ENCODE data around the gene HEATR5A.

Gene HEATR5A

DNA sequence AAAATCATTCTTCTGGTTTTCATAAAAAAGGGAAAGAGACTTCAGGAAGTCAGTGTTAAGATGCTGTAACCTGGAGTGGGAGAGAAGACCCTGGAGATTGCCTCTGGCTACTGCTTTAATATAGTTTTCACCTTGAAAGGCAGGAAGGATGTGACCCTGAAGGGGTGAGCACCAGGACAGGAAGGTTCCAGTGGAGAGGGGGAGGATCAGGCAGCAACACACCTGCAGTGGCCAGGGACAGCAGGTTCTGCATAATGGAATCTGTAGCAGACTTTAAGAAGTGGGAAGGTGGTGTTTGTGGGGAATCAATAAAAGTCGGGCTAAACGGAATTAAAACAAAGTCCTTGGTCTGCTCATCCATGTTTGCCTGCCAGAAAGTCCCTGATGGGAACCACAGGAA lies 6.3 kb upstream of the HEATR5A start:
- no peak for DNase-seq (ENCODE audit: low read depth)

DNA sequence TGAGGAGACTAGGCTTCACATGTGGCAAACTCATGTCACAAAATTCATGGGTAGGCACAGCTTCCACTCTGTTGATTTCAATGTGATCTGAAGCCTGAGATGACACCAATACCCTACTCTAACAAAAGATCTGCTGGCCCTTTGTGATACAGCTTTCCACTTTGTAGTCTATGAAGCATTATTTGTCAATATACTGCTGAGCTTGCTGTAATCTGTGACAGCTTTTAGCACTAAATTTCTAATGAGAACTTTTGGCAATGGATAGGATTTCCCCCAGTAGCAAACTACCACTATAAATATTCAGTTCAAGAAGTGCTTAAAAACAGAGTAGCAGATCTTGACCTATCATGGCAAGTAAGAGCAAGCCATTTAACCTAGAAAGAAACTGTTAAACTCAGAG lies 5.6 kb upstream of the HEATR5A start:
- DNase-seq (ENCODE audit: low read depth), result no peak

DNA sequence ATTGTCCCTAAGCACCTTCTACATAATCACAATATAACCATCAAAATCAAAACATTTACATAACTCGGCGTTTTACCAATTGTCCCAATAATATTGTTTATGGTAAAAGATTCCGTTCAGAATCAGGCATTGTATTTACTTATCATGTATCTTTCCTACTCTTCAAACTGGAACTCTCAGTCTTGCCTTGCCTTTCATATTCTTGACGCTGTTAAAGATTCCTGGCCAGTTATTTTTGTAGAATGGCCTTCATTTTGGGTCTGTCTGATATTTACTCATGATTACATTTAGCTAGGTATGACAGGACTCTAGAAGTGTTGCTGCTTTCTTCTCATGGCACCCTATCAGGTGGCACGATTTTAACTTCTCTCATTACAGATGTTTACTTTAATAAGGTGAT lies 850 bp upstream of the HEATR5A start:
- DNase-seq (ENCODE audit: low read depth), result no peak

DNA sequence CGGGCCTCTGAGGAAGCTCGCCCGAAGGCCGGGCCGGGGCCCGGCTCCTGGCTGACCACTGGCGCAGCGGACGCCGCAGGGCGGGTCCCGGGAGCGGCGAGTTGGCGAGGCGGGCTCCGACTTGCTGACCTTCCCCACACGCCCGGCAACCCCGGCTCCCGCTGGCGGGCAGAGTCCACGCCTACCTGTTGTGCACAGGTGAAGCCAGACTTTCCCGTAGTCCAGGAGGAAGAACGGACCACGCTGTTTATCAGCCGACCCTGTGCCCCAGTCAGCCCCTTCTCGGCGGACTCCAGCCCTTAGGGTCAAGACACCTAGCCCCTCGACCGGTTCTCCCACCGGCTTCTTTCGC lies 407 bp downstream of the HEATR5A start:
- no peak for DNase-seq (ENCODE audit: low read depth)

DNA sequence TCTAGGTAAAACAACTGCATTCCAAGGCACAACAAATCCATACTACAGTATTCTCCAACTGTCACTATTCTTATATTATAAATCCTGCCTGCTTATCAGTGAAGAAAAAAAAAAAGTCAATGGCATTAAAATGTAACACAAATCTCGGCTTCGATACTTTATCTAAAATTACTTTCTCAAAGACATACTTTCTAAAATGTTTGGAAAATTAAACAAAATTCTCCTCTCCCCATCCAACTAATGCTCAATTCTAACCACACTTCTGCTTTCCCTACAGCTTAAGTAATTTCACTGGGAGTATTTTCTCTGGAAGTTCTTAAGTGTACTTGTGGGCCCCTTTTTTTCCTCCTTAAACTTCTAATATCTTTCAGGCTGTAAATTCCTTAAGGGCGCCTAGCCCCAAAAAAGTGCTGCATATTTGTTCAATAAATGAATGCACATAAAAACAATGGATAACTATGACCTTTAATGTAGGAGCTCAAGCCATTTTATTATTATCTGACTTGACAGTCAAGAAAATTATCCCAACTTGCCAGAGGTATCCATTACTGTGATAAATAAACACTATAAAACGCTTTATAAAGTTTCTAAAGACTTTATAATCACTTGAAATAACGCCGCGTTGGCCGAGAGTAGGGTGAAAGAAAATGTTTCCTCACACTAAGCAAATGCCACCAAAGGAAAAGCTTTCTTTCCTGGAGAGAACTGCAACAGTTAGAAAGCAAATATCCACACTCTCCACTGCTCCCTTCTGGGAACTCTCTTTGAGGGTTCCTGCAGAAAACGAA lies 977 bp downstream of the HEATR5A start:
- DNase-seq (ENCODE audit: low read depth), result no peak

DNA sequence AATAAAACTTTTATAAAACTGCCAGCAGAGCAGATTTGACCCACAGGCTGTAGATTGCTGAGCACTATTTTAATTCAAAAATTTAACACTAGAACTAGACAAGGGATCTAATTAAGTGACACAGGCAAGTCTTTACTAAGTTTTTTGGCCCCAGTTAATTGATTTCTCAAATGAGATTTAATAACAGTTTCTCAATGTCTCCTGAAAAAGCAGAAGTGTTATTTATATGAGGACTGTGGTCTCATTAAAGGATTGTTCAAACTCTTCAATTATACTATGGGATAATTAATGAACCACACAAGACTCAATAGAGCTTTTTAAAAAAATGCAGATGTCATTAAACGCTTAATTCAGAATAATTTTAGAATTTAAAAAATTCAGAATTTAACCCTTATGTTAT lies 1.9 kb downstream of the HEATR5A start:
- no peak for DNase-seq (ENCODE audit: low read depth)

DNA sequence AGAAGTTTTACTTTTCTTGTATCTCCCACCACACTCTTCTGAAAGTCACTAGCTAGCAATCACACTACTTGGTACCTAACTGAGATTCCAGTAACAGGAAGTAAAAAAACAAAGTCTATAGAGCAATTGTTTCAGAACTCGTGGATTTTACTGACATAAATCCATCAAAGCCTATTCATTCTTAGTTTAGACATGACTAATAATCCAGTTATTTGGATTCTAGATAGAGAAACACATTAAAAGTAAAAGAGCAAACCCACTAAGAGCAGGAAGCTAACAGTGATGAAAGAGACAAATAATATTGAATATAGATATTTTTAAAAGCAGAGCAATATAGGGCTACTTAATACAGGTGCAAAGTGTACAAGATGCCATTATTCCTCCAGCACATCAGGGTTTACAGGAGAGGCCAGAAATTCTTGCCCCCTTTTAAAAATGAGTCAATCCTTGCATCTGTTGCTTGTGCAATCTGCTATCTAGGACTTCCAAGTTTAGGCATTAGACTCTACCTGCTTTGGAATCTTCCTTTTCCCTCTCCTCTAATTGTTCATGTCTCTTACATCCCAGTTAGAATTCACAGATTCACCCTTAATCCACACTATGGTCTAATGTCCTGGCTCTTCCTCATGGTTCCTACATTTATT lies 6.0 kb downstream of the HEATR5A start:
- DNase-seq (ENCODE audit: low read depth), result no peak

DNA sequence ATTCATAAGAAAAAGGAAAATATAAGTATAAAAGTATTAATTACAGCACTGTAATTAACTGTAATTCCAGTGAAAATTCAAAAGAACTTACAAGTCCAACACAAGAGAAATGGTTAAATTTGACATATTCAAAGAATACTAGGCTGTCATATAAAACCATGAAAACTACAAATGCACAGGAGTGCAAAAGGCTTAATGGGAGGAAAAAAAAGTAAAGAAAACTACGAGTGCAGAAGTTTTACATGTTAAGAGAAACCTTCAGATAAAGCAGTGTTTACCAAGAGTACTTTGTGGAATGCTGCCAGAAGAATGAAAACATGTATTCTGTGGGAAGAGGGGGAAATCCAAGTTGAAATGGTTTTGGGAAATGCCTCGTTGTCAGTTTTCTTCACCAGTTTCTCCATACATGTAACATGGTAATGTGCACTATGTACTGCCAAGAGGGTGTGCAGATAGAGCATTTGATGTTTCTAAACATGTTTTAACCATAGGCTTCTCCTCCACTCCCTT lies 9.1 kb downstream of the HEATR5A start:
- no peak for DNase-seq (ENCODE audit: low read depth)

DNA sequence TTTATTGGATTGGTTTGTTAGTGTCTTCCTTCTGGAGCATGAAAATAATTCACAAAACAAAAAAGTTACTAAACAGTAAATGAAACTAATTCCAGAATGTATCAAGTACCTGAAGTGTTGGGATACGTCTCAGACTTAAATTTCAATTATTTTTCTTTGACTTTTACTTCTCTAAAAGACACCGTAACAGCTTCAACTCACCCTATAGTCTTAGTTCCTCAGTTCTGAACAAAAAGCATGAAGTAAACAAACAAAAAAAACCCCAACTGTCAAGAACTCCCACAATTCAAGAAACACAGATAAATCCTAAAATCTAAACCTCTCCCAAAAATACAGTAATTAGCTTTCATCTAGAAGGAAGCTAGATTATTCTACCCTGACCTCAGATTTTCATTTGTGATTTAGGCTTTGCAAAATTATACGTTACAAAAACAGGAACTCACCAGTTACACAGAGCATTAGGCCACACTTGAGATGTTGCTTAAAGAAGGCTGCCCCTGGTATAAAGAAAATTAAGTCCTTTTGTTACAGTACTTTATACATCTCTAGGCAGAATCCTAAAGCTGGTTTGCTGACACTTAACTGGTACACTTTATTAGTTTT lies 10.2 kb downstream of the HEATR5A start:
- no peak for DNase-seq (ENCODE audit: low read depth)

DNA sequence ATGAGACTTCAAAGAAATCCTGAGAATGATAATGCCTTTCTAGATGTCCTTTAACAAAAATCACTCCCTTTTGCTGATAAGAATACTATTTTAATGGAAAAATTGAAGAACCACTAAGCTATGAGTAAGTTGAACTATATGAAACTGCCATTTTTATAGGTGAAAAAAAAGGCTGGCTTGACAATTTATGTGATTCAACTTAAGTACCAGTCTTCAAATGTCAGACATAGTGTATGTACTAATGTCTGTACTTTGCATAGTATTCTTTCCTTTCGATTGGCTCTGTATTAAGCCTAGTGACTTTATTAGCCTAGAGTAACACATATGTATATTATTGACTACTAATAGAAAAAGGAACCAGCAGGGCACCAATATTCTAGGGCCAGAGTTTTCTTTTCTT lies 11.9 kb downstream of the HEATR5A start:
- DNase-seq (ENCODE audit: low read depth), result no peak

DNA sequence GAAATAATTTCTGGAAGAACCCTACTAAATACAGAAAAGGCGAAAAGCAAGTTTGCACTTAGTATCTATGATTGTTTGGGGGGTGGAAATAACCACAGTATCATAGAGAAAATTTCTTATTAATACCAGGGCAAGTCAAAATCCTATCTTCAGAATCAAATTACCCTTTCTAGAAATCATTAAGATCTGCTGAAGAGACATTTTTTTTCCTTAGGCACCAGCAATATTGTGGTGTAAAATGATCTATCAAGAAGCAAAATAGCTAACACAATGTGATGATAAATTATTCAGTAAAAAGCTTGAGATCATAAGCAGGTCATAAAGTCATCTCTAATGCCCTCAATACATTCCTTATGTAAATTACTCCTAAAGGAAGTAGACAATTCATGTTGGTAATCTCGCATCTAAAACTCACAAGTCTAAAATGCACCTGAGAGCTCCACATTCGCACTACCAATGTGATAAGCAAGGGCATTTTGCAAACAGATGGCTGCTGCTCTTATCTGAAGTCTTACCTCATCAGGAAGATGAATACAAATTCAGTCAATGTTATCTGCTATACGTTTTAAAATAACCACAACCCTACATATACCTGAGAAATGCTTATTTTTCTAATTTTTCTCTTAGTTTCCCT lies 14.6 kb downstream of the HEATR5A start:
- no peak for DNase-seq (ENCODE audit: low read depth)

DNA sequence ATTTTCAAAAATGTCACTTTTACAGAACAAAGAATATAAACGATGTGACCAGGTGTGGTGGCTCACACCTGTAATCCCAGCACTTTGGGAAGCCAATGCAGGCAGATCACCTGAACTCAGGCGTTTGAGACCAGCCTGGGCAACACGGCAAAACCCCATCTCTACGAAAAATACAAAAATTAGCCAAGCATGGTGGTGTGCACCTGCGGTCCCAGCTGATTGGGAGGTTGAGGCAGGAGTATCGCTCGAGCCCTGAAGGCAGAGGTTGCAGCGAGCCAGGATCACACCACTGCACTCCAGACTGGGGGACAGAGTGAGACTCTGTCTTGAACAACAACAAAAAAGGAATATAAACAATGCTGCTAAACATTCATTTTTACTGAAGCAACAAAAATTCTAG lies 15.2 kb downstream of the HEATR5A start:
- no peak for DNase-seq (ENCODE audit: low read depth)

DNA sequence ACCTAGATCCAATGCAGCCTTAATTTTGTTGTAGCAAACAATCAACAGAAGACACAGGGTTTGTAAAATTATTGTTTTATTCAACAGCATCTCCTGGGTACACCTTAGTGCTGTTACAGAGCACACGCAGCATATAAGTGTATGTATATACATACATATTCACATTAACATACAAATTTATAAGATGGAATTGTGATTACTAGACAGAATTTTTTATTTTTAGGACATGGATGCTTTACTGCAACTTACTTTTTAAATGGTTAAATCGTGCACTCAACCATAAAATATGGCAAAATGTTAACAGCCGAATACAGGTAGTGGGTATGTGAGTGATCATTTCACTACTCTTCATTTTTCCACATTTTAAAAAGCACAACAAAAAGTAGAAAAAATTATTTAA lies 16.6 kb downstream of the HEATR5A start:
- no peak for DNase-seq (ENCODE audit: low read depth)

DNA sequence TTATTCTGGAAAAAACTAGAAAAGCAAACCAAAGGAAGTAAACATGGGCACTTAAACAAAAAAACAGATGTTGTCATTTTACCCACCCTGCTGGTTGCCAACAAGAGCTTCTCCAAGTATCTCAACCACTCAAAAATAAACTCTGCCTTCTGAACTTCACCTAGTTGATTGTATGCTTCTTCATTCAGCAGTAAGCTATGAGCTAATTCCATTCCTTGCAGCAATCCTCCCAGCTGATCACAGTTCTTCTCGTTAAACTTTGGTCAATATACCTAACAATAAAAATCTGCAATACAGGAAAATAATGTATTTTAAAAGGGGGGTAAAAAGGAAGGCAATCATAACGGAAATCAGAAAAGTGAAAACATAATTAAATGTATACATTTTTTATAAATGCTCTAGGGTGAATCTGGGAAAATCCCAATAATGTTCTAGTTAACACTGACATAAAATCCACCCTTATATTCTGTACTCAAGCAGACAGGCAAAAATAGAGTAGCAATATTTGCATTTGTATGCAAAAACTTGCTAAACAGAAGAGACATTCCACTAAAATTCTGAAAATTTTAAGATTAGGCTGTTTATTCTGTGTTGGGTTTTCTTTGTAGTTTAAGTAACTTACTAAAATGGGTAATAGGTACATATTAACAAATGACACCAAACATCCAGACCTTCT lies 17.4 kb downstream of the HEATR5A start:
- DNase-seq (ENCODE audit: low read depth), result no peak

DNA sequence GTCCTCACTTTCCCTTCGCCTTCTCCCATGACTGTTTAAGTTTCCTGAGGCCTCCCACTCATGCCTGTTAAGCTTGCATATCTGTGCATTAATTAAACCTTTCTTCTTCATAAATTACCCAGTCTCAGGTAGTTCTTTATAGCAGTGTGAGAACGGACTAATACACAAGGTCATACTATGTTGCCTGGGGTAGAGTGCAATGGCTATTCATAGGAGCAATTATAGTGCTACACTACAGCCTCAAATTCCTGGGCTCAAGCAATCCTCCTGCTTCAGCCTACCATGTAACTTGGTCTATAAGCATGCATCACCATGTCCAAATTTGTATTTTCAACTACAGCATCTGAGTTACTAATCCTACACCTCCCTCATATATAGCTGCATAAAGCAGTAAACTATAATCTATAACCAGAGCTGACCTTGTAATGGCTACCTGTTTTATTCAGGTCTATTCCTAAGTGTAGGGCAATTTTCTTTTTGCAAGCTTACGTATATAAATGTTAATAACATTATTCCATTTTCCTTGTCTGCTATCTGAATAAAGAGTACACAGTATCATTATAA lies 18.9 kb downstream of the HEATR5A start:
- no peak for DNase-seq (ENCODE audit: low read depth)

DNA sequence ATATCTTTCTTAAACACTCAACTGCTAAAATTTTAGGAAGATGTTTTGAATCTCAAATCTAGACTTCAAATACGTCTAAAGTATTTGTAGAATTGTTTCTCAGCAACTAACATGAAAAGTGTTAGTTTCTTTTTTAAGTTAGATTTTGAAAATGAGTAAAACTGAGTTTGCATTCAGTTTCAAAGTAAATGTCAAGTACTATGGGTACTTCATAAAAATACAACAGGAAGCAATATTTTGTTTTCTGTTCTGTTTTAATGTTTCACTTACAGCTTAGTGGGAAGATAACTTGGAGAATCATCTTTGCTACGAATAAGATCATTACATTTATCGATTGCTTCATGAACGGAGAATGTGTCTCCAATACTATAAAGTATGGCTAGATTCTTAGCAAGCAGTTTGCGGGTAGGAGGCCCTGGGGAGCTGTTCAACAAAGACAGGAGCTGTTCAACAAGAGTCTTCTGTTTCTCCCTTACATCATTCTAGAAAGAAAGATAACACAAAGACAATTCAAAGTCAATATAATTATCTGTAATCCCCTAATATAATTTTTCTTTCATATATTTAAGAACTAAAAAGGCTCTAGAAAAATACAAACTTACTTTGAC lies 20.2 kb downstream of the HEATR5A start:
- DNase-seq (ENCODE audit: low read depth), result no peak

DNA sequence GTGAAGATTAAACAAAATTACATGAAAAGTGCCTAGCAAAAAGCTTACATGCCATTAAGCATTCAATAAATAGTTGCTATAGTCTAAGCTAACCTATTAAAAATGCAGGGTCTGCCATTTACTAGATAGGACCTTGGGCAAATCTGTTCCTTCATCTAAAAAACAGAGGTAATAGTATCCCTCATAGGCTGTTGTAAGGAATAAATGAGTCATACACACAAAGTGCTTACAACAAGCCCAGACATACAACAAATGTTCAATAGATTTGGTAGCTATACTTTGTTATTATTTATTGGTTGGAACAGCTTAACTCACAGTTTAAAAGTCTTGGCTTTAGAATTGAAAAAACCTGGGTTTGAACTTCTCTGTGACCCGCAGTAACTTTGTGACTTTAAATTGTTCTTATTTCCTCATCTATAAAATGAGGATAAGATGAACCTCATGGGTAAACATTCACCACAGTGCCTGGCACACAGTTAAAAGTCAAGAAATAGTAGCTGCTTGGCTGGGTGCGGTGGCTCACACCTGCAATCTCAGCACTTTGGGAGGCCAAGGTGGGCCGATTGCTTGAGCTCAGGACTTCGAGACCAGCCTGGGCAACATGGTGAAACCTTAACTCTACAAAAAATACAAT lies 24.7 kb downstream of the HEATR5A start:
- DNase-seq (ENCODE audit: low read depth), result no peak

DNA sequence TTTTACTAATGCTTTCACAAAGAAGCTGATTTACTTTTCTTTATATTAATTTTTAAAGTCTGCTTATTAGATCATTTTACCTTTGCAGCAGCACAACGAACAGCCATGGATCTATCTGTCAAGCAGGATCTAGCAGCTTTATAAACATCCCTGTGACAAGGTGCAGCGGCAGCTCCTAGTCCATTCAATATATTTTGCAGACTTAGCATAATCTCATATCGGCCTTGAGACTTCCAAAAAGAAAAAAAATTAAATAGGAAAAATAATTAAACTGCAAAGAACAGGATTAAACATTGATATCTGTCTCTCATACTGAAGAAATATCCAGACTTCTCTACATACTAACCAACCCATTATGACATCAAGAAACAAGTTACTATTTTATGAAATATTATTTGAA lies 25.2 kb downstream of the HEATR5A start:
- no peak for DNase-seq (ENCODE audit: low read depth)

DNA sequence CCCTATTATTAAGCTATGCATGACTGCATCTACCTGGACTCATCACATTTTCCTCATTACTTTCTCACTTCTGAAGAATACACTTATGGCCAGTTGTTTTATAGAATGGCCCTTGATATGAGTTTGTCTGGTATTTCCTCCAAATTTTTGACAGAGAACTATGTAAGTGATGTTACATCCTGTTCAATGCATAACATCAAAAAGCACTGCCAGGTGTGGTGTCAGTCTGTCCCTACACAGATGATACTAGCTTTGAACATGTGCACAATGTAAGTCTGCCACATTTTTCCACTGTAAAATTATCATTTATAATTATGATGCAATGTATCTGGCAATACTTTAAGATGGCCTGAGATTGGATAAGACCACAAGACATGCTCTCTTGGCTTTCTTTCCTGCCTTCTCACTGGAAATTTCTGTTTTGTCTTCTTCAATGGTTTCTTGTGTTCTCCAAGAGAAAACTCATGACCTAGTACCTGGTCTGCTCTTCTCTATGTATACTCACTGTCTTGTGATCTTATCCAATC lies 28.3 kb downstream of the HEATR5A start:
- no peak for DNase-seq (ENCODE audit: low read depth)

DNA sequence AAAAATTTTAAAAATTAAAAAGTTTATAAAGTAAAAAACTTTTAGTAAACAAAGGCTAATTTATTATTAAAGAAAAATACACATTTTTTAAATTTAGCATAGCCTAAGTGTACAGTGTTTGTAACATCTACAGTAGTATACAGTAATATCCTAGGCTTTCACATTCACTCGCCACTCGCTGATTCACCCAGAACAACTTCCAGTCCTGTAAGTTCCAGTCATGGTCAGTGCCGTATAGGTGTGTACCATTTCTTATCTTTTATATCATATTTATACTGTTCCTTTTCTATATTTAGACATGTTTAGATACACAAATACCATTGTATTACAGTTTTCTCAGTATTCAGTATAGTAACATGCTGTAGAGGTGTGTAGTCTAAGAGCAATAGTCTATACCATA lies 28.9 kb downstream of the HEATR5A start:
- DNase-seq (ENCODE audit: low read depth), result no peak

DNA sequence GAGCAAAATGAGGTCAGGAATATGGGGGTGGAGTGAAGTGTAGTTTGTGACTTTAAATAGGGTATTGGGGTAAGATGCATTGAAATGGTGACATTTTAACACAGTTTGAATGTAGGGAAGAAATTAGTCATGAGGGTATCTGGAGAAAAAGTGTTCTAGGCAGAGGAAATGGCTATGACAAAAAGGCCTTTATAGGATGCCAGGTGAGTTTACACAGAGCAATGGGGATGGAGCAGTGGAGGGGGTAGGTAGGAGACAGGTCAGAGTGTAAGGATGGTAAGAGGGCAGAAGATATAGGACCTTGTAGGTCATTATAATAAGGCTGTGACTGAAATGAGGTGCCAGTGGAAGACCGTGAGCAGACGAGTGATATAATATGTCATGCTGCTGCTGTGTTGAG lies 30.4 kb downstream of the HEATR5A start:
- DNase-seq (ENCODE audit: low read depth), result no peak
